HepG2 (cell line): ENCODE results near the gene GFRA1.

Experiments
- CHD4 ChIP-seq: fragments of 200-600 bp; sonication (generic); IDR thresholded peaks from 2 replicates; pipeline ENCODE4 v1.7.0; 2017; ENCODE audit warnings: mild to moderate bottlenecking, low read length, borderline replicate concordance
- TF ChIP-seq, protein P1 (sequence below): IDR thresholded peaks from 2 replicates; pipeline ENCODE4 v1.6.1; 2012; ENCODE audit warnings: inconsistent platforms

DNA sequence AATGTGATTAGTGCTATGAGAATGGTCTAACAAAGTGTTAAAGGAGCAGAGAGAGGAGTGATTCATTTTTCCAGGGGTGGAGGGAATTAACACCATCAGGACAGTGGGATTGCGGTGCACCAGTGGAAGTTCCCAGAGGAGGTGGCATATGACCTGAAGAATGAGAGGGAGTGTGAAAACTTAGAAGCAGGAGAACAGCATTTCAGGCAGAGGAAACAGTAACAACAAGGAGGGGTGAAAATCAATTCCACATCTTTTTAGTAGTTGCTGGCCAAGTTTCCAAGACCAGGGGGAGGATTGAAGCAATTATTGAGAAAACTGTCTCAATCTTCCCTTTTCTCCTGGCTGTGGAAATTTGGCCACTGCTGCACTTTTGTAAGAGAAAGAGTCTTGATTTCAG lies 27.5 kb upstream of the GFRA1 start:
- TF ChIP-seq, protein P1, sequence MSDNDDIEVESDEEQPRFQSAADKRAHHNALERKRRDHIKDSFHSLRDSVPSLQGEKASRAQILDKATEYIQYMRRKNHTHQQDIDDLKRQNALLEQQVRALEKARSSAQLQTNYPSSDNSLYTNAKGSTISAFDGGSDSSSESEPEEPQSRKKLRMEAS: no peak
- no peak for TF ChIP-seq CHD4
